ENCODE data around the gene EVC2.

EVC2 gene

DNA sequence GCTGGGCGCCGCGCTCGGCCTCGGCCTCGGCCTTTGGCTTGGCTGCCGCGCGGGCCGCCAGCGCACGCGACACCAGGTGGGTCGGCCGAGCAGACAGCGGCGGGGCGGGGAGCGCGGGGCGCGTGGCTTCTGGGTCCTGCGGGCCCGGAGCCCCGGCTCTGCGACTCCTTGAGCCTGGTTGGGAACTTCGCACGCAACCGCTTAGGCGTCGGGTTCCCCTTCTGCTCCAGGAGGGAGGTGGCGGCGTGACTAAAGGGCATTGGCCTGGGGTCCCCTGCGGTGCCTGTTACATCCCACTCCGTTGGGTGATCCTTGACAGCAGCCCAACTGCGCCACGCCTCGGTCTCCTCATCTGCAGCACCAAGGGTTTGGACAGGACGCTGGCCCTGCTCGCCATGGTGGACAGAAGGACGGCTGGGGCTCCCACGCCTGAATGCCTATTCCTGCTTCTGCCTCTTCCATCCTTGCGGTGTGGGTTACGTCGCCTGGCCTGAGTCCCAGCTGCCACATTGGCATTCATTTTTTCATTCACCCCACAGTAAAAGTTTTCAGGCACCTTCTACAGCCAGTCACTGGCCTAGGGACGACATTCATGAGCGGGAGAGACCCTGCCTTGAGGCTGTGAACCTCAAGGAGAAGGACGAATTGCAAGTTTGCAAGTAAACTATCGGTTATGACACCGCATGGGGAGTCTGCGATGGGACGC lies 3.3 kb upstream of the EVC2 start:
- peak; percentile 43 for DNase-seq (ENCODE audit: low read depth)

DNA sequence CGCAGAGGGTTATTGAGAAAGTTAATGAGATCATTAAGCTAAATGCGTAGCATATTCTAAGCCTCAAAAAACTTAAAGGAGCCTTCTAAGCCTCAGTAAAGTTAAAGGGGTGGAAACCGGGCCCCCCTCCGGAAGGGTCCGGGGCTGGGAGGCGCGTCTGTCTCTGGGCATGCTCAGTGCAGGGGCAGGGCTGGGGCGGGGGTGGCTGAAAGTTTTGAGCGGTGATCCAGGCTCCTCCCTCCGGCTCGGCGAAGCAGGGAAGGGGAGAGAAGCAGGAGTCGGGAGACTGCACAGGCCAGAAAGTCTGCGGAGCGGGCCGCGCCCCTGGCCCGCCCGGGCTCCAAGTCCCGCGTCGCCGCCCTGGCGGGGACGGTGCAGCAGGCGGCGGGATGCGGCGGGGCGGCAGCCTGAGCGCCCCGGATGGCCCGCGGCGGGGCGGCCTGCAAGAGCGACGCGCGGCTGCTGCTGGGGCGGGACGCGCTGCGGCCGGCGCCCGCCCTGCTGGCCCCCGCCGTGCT lies 2.7 kb upstream of the EVC2 start, which contains the start of gene EVC:
Gene EVC, plus strand, starts transcription at position 241 of the 518 bp plus-strand sequence. Its CDS starts 180 bp downstream, at position 421.
- peak; percentile 71 for DNase-seq (ENCODE audit: low read depth)

DNA sequence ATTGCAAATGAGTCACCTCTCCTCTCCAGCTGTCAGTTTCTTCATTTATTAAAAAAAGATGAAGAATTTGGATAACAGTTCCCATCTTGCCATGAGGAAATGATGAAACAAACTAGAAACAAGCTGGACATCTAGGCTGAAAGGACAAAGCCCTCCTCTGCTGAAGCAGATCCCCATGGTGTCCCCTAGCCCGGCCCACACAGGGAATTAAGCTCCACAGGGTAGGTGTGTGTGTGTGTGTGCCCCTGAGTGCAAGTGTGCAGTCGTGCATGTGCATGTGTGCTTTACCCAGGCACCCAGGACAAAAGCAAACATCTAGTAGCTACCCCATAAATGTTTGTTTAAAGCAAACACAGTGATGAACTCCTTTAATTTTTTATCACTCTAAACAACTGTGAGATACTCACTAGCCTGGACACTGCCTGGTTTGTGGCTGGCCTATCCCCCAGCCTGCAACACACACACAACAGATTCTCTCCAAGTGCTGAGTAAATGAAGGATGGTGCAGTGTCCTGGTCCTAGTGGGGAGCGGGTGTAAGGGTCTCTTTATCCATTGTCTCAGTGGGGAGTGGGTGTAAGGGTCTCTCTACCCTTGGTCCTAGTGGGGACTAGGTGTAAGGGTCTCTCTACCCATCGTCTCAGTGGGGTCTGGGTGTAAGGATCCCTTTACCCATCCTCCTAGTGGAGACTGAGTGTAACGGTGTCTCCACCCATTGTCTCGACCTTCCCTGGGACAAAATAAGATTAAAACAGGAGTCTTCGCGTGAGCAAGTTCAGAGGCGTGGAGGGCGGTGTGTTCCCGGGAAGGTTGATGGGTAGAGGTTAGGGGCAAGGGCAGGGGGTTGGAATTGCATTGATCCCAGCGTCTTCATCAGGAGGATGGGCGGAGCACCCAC lies 2.0 kb upstream of the EVC2 start:
- peak; percentile 32 for DNase-seq (ENCODE audit: low read depth)

DNA sequence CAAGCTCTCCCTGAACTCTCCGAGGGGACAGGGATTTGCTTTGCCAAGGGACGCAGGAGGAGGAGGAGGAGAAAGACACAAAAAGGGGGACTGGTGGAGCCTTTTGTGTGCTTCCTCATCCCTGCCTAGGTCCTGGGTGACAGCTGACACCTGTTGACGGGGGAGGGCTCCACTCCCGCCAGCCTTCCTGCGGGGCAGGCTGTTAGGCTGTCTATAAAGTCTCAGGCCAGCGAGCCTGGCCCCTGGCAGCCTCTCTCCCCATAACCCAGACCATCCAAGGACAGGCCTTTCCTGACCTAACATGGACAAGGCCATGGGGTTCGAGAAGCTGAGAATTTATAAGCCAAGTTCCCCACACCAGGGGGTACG lies 832 bp upstream of the EVC2 start:
- no peak for DNase-seq (ENCODE audit: low read depth)

DNA sequence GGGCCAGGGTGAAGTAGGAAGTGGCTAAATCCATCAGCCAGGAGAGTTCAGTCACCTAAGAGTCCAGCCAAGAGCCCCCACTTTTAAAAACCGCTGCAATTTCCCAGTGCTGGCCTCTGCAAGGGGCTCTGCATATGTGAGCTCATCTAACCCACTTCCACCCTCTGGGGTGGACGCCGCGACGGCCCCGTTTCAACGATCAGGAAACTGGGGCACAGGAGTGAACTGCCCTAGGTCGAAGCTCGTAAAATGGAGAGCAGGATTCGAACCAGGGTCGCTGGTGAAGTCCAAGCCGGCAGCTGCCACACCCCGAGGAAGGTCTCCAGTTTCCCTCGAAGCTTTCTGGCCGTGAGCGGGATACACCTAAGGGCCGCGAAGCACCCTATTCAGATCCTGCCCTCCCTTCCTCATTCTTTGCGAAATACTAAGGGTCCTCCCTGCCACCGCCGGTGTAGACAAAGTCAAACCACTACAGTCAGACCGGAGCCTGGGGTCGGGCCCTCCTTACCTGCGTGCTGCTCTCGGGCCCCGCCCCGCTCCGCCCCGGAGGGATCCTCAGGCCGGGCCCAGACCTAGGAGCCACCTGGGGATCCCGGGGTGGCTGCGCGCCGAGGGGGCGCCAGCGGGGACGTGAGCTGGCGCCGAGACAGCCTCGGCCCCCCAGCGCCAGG lies 446 bp downstream of the EVC2 start:
- DNase-seq (ENCODE audit: low read depth), result no peak

DNA sequence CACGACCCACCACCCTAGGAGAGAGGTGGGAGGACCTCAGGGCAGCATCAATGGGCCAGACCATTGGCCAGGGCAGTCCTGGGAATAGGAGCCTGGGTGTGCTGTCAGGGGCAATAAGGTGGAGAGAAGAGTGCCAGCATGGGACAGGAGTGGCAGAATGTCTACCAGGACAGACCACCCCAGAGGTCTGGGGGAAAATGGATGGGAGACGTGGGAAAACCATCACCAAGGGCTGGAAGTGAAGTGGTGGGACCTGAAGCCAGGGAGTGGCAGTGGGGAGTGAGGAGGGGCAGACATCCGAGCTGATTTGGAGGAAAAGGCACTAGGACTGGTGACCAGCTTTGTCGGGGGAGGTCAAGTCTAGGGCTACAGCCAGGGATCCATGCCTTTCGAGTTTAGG lies 993 bp downstream of the EVC2 start:
- no peak for DNase-seq (ENCODE audit: low read depth)

DNA sequence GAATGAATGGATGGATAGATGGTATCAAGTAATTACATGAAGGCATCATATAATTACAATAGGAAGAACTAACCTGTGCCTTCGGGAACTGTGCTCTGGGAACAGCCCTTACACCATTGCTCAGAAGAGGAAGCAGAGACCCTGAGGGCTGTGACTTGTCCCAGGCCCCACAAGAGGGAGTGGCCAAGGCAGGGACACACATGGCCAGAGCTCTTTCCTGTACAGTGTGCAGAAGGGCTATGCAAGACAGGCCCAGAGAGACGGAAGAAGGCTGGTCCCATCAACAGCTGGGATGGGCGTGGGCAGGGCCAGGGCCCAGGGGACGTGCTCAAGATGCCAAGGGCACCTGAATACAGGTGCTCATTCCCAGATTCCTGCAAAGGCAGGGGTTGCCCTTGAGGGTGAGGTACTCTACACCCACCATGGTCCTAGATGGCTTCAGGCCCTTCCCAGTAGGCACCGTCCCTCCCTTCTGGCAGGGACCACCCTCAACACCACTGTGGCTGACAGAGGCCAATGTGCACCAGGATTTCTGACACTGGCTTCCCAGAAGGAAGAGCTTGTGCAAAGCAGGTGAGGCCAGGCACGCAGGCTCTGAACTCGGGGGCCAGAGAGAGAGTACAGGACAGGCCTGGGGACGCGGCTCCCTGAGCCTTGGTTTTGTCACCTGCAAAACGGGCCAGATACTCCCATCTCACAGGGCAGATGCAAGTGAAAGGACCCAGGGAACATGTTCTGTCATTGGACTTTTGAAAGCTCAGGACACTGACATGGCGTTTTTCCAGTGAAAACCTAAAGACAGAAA lies 1.7 kb downstream of the EVC2 start:
- DNase-seq (ENCODE audit: low read depth), result no peak

DNA sequence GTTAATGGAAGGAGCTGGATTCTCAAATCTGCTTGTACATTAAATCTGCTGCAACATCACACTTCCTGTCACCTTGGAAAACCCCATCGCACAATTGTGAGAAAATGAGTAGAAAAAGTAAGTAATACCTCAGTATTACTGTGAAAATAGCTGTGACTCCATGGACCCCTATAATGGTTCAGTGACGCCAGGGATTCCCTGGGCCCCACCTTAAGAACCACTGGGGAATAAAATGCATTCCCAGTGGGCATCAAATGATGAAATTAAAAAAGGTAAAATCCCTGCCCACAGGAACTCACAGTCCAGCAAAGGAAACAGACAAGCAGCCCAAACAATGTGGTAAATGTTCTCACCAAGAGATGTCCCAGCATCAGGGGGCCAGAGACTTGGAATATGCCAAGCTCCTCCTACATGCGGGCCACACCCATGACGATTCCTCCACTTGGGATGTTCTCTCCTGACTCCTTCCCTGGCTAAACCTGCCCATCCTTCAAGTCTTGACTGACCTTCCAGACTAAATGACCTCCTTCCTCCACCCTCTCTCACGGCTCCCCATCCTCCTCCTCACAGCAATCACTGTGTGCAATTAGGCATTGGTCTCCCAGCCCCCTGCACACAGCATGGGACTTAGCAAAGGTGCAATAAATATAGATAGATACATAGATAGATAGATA lies 2.6 kb downstream of the EVC2 start:
- DNase-seq (ENCODE audit: low read depth), result no peak

DNA sequence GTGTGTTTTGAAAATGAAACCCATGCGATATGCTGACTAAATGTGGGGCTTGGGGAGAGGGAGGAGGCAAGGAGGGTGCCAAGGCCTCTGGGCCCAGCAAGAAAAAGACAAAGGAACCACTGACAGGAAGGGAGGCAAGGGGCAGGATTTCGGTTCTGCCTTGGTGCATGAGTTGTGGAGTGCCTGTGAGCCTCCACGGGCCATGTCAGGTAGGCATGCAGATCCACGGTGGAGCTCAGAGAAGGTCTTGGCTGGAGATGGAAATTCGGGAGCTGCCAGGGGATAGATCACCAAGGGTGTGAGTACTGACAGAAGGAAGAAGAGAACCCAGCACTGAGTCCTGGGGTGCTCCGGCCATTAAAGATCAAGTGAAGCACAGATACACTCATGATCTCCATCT lies 4.1 kb downstream of the EVC2 start:
- no peak for DNase-seq (ENCODE audit: low read depth)

DNA sequence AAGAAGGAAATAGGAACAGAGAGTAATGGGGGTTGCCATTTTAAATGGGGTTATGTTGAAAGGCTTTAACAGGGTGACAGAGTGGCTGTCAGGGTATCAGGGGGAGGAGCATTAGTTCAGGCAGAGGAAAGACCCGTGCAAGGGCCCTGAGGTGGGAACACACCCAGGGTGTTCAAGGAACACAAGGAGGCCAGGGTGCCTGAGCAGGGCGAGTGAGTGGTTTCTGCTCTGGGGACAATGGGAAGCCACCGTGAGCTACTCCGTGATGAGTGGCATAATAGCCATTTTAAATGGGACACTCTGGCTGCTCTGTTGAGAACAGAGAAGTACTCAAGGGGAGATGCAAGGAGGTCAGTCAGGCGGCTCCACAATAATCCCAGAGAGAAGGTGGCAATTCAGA lies 4.5 kb downstream of the EVC2 start:
- no peak for DNase-seq (ENCODE audit: low read depth)

DNA sequence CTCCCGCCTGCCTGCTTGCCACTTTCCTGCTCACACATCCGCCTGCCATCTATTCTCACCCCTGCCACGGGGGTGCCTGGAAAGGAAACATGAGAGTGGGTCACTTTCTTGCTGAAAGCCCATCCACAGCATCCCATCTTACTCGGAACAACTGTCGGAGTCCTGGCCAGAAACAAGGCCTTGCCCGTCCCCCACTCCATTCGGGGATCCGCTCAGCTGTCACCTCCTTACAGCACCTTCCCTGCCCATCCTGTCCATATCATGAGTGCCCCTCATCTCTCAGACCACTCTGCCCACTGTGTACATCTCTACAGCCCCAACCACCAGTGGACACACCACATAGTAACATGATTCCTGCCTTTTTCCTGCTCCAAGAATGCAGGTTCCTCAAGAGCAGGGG lies 6.4 kb downstream of the EVC2 start:
- DNase-seq (ENCODE audit: low read depth), result no peak

DNA sequence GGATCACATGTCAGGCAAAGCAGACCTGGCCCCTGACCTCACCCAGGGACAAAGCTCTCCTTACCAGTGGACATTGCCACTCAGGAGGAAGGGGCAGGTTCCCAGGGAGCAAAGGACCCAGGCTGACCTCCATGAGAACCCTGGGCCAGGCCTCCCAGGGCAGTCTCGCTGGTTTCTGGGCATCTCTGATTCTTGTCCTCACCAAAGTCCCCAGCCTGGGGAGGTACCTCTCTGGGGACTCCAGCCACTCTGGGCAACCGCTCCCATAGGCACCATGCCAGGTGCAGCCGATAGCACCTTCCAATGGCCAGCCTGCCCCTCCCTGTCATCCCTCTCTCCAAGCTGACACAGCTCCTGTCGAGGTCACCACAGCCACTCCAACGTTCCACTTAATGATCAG lies 7.9 kb downstream of the EVC2 start:
- DNase-seq (ENCODE audit: low read depth), result no peak

DNA sequence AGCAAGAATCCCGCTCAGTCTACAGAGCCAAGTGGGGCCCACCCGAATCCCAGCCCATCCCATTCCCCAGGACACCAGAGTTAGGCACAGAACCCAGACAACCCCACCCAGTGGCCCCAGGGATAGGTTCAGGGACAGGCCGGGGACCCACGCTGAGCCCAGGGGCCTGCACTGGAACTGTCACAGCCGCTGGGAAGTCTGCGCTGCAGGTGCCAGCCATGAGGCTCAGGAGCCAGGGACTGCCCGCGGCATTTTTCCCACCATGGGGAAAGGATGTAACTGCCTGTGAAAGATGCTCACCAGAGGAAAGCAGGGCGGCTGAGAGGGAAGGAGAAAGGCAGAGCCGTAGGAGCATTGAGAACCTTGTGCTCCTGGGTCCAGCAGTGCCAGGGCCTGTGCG lies 12.0 kb downstream of the EVC2 start:
- DNase-seq (ENCODE audit: low read depth), result no peak

DNA sequence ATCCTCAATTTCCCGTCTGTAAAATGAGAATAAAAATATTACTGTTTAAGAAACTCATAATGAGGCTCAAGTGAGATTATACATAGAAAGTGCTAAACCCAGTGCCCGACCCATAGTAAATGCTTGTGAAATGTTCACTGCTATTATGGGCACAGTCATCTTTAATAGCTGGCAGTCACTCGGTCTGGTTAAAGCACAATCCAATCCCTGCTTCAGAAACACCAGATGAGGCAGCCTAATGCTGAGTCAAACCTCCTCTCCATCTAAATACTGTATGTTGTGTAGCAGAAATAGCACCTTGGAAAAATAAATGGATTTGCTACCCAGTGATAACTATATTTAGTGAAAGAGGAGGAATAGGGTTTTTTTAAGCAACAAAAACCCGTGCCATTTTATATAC lies 14.5 kb downstream of the EVC2 start:
- DNase-seq (ENCODE audit: low read depth), result no peak

DNA sequence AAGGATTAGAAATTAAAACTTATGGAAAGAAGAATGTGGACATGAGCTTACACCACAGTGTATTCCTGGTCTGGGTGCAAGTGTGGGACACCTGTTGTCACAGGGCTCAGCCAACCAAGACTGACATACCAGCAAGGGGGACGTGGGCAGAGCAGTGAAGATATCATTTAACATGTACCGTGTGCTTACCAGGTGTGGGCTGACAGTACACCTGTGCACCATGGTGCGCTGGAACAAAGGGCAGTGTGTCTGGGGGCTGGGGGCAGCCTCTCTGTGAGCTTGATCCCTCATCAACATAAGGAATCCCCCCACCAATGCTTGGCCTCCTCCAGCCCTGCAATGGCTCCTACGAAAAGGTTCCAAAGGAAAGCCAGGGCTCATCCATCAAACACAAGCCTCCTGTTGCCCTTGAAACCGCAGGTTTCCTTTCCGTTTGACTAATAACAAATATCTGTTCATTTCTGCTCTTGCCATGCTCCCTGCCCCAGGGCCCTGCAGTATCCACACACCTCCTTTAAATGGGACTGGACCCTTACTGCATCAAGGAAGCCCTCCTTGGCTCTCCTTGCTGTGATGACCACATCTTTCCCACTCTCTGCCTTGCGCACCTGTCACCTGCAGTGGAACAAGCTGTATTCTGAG lies 16.7 kb downstream of the EVC2 start:
- DNase-seq (ENCODE audit: low read depth), result no peak

DNA sequence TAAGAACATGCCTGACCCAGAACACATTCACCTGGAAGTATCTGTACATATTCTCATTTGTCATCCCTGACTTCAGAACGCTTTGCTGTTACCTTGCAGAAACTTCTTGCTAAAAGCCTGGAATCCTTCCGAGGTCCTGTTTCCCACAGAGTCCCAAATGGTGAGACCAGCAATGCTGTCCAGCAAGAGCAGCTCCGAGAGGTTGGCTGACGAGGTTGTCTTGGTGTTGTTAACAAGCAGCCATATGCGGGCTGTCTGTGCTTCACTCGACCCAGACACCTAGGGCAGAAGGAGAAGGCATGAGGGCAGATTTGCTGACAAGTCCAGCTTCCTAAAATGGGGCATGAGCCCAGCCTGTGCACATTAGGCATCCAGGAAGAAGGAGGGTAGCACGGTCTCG lies 19.3 kb downstream of the EVC2 start:
- DNase-seq (ENCODE audit: low read depth), result no peak

DNA sequence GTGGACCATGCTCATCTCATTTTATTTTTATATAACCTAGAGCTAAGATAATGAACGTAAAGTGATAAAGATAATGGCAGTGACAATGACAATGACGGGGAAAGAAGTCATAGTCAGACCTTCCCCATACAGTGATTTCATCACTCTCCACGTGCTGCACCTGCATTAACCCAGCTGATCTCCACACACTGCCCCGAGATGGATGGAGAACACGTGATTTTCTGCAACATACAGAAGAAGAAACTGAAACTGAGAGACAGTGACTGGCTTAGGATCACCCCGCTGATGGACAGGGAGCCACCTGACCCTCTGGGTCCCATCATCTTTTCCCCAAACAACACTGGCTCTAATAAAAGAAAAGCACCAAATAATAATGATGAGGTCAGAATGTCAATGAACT lies 22.0 kb downstream of the EVC2 start:
- DNase-seq (ENCODE audit: low read depth), result no peak

DNA sequence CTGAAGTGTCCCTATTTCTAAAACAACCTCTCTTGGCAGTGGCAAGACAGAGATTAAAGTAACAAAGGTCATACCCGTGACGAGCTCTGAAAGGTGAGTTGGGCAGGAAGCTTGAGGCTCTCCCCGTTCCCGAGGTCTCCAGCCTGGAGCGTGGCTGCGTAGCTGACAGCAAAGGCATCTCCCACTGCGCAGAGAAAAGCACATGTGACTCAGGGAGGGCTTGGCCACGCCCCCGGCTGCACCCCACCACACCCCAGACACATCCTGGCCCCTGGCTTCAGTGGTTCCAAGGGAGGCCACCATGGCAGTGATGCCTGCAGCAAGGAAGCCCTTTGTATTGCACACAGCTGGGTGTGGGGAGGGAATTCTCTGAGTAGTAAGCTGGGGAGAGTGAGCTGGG lies 23.1 kb downstream of the EVC2 start:
- no peak for DNase-seq (ENCODE audit: low read depth)

DNA sequence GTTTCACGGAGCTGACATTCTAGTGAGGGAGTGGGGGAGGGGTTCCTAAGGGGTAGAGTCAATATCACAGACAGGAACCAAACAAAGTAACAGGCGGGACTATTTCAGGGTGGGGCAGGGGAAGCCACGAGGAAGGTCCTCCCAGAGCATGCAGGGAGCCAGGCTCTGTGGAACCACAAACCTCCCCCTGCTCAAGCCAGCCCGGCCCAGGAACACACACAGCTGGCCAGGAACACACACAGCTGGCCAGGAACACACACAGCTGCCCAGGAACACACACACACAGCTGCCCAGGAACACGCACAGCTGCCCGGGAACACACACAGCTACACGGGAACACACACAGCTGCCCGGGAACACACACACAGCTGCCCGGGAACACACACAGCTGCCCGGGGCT lies 24.8 kb downstream of the EVC2 start:
- no peak for DNase-seq (ENCODE audit: low read depth)

DNA sequence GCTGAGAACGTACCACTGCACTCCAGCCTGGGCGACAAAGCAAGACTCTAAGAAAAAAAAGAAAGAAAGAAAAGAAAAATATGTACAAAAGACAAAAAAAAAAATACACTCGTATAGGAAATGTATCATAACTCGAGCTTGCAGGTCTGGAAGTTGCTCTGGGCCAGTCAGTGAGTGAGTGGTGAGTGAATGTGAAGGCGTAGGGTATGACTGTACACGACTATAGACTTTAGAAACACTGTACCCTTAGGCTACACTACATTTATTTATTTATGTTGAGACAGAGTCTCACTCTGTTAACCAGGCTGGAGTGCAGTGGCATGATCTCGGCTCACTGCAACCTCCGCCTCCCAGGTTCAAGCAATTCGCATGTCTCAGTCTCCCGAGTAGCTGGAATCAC lies 29.4 kb downstream of the EVC2 start:
- no peak for DNase-seq (ENCODE audit: low read depth)

DNA sequence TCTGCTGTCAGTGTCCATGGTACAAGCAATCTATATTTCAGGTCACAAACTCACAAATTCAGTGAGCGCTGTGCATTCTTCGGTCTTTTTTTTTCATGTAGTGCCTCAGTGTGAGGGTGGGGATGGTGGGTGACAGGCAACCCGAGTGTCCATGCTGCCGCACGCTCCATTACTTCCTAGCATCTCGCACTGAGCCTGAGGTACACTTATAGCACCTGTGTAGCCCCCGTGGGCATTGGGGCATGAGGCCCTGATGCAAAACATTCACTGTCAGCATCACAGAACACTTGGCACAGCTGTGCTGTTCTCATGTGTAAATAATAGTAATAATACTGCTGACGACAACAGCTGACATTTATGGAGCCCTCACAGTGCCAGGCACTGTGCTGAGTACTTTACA lies 31.6 kb downstream of the EVC2 start:
- no peak for DNase-seq (ENCODE audit: low read depth)

Data from amniotic epithelial cell (primary cell).